HG02884 (cell line): Measurements from ENCODE around the gene HAUS3.
"Not testable (repeated sequence)": the region's sequence is repeated elsewhere in the genome, so short reads cannot be mapped to it uniquely, and the experiment has no call there.

Experiments used
- ATAC-seq: cut with Tn5 transposase; IDR thresholded peaks from one replicate; pipeline ENCODE4 v1.9.1; 2021; ENCODE audit warnings: mild to moderate bottlenecking, moderate library complexity; ENCODE audit not compliant: unreplicated experiment

HAUS3 gene

GRCh38 chr4:2222838-2223237 lies 19.1 kb downstream of the HAUS3 start:
- ATAC-seq, result no peak

GRCh38 chr4:2221378-2221777 lies 20.5 kb downstream of the HAUS3 start:
- ATAC-seq, result not testable (repeated sequence)

- ATAC-seq, result no peak
These were observed 21.8 kb downstream of the HAUS3 start for GRCh38 chr4:2220016-2220630.

GRCh38 chr4:2219233-2219760 lies 22.6 kb downstream of the HAUS3 start:
- no peak for ATAC-seq

- ATAC-seq, result no peak
These were observed 23.5 kb downstream of the HAUS3 start for GRCh38 chr4:2218436-2218835.

GRCh38 chr4:2217726-2218125 lies 24.2 kb downstream of the HAUS3 start:
- ATAC-seq, result no peak

GRCh38 chr4:2212831-2213230 lies 29.1 kb downstream of the HAUS3 start:
- ATAC-seq, result no peak

GRCh38 chr4:2202789-2203188 lies 39.1 kb downstream of the HAUS3 start:
- not testable (repeated sequence) for ATAC-seq

GRCh38 chr4:2194496-2194895 lies 47.4 kb downstream of the HAUS3 start:
- ATAC-seq, result no peak

GRCh38 chr4:2193326-2193725 lies 48.6 kb downstream of the HAUS3 start:
- no peak for ATAC-seq

- no peak for ATAC-seq
These were observed 55.1 kb downstream of the HAUS3 start for GRCh38 chr4:2186865-2187172.

GRCh38 chr4:2186133-2186864 lies 55.6 kb downstream of the HAUS3 start:
- no peak for ATAC-seq

GRCh38 chr4:2183394-2183793 lies 58.5 kb downstream of the HAUS3 start:
- ATAC-seq, result no peak

- ATAC-seq, result no peak
These were observed 58.9 kb downstream of the HAUS3 start for GRCh38 chr4:2182994-2183393.

GRCh38 chr4:2180410-2180809 lies 61.5 kb downstream of the HAUS3 start:
- ATAC-seq, result no peak

GRCh38 chr4:2179717-2180116 lies 62.2 kb downstream of the HAUS3 start:
- no peak for ATAC-seq

GRCh38 chr4:2178986-2179385 lies 62.9 kb downstream of the HAUS3 start:
- ATAC-seq, result no peak
